SU-DHL-6 (cell line): Measurements from ENCODE around the gene MGAT4A.

Experiments used
- EZH2phosphoT487 ChIP-seq: fragments of 200-600 bp; sonication (generic), shearing (Covaris generic); conservative IDR thresholded peaks from 2 replicates; pipeline ENCODE4 v1.6.1; 2018; ENCODE audit warnings: mild to moderate bottlenecking, antibody characterized with exemption, low read length, moderate library complexity, mixed read lengths
- TF ChIP-seq, protein P1 (sequence below): fragments of 200-600 bp; sonication (generic); IDR thresholded peaks from one replicate; pipeline ENCODE4 v1.5.1; 2017; ENCODE audit warnings: antibody characterized with exemption, mild to moderate bottlenecking, low read length, moderate library complexity; ENCODE audit not compliant: insufficient read depth, poor library complexity, severe bottlenecking

DNA sequence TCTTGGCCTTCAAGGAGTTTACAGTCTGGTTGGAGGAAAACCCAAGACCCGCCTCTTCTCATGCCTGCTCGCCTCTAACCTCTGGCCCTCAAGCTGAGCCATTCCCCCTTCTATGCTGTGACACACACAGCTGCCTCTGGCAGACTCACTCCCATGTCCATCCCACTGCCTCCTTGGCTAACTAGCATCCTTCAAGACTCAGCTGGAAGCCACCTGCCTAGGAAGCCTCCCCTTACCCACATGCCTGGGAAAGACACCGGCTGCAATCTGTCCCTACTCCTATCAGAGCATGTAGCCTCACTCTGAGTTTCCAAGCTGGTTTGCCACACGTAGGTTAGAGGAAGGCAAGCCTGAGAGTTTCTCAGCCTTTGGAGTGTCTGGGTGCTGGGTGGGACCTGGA, 6.9 kb upstream of the MGAT4A start:
- TF ChIP-seq, protein P1, sequence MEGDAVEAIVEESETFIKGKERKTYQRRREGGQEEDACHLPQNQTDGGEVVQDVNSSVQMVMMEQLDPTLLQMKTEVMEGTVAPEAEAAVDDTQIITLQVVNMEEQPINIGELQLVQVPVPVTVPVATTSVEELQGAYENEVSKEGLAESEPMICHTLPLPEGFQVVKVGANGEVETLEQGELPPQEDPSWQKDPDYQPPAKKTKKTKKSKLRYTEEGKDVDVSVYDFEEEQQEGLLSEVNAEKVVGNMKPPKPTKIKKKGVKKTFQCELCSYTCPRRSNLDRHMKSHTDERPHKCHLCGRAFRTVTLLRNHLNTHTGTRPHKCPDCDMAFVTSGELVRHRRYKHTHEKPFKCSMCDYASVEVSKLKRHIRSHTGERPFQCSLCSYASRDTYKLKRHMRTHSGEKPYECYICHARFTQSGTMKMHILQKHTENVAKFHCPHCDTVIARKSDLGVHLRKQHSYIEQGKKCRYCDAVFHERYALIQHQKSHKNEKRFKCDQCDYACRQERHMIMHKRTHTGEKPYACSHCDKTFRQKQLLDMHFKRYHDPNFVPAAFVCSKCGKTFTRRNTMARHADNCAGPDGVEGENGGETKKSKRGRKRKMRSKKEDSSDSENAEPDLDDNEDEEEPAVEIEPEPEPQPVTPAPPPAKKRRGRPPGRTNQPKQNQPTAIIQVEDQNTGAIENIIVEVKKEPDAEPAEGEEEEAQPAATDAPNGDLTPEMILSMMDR, result no peak
- no peak for TF ChIP-seq EZH2phosphoT487
